ENCODE measurements around the gene LBX2. TPM values are rescaled to one million over a fixed set of nuclear protein-coding genes. Genes with fewer than 3 reads are reported as not detected.
A peak's percentile ranks its signal among the peaks of the same experiment; 100 is the strongest.

Gene LBX2
- total RNA-seq, 1 donor, result 5.4 TPM

DNA sequence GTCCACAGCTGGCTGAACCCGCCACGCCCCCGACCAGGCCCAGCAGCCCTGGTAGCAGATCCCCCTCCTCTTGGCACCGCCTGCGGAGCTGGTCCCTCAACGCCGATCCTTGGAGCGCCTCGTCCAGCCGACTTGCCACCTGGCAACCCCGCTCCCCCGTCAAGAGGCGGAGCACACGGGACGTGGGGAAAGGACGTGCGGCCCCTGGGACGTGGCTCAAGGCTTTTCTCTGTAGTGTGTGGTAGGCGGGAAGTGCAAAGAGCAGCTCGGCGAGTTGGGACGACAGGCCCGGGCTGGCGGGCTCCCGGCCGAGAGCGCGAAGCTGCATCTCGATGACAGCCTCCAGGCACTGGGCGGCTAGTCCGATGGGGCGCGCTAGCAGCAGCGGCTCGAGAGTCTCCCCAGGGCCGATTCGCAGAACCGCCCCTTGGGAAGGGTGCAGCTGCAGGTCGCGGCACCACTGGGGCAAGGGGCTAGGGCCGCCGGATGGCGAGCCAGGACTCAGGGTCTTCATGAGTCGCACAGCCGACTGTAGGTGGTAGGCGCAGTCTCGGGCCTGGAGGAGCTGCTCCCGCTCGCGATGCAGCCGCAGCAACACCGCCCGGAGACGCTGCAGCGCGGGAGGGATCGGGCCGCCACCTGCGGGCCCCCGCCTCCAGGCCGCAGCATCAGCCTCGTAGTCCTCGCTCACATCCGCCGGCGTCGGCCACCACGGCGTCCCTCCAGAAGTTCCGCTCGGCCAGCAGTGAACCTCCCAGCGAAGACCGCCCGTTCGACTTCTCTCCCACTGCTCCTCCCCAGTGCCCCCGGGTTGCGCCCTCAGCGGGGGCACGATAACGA lies 17.2 kb downstream of the LBX2 start:
- TF ChIP-seq, protein P1, sequence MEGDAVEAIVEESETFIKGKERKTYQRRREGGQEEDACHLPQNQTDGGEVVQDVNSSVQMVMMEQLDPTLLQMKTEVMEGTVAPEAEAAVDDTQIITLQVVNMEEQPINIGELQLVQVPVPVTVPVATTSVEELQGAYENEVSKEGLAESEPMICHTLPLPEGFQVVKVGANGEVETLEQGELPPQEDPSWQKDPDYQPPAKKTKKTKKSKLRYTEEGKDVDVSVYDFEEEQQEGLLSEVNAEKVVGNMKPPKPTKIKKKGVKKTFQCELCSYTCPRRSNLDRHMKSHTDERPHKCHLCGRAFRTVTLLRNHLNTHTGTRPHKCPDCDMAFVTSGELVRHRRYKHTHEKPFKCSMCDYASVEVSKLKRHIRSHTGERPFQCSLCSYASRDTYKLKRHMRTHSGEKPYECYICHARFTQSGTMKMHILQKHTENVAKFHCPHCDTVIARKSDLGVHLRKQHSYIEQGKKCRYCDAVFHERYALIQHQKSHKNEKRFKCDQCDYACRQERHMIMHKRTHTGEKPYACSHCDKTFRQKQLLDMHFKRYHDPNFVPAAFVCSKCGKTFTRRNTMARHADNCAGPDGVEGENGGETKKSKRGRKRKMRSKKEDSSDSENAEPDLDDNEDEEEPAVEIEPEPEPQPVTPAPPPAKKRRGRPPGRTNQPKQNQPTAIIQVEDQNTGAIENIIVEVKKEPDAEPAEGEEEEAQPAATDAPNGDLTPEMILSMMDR (IDR thresholded peaks at IDR 0.05; ENCODE audit: extremely low read depth, low read depth, low read length), result no peak

DNA sequence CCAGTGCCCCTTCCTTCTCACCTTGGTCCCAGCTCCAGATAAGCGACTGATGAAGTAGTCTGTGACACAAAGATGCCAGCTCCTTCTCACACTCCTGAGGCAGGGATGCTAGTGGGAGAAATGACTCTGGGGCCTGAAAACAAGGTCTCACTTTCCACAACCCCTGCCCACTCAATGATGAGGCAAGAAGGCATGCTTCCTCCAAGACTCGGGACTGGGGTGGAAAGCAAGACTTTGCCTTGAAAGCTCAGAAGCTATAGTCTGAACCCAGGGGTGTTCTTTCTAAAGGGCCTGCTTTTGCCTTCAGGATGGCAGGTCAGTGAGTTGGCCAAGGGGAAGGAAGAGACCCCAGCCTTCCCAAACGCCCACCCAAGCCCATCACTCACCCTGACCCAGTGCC lies 18.0 kb downstream of the LBX2 start:
- Histone ChIP-seq H3K36me3 (ENCODE audit: insufficient read depth, low read length) (peaks cover 33% of the 10 kb centered on the region), H2AFZ (ENCODE audit: low read length) (peak overlapping the region; percentile 99), H3K27ac (ENCODE audit: low read depth, low read length) (peak overlapping the region; percentile 77), H4K20me1 (ENCODE audit: insufficient read depth, low read length) (no peaks in the 10 kb centered on the region), H3K4me3 (ENCODE audit: insufficient read depth, low read length) (peak overlapping the region; percentile 95), H3K4me1 (ENCODE audit: insufficient read depth, low read length) (peaks cover 18% of the 10 kb centered on the region), H3K79me2 (ENCODE audit: insufficient read depth, low read length) (peaks cover 62% of the 10 kb centered on the region), H3K9me3 (ENCODE audit: low read depth, low read length) (no peaks in the 10 kb centered on the region), H3K27me3 (ENCODE audit: insufficient read depth, low read length) (no peaks in the 10 kb centered on the region), H3K4me2 (ENCODE audit: insufficient read depth, low read length) (peak overlapping the region; percentile 94)
- TF ChIP-seq, protein P1 (IDR thresholded peaks at IDR 0.05; ENCODE audit: extremely low read depth, low read depth, low read length), result no peak
- DNase-seq (ENCODE audit: insufficient read length, low spot score, missing footprints), result peak; percentile 56

More for the DNA sequence above, 17.2 kb downstream of the LBX2 start:
- H3K79me2 ChIP-seq (ENCODE audit: insufficient read depth, low read length), result peaks cover 65% of the 10 kb centered on the region
- H3K27ac ChIP-seq (ENCODE audit: low read depth, low read length), result peak overlapping the region; percentile 77
- DNase-seq (ENCODE audit: insufficient read length, low spot score, missing footprints), result peak; percentile 88
- no peaks in the 10 kb centered on the region for H3K27me3 ChIP-seq (ENCODE audit: insufficient read depth, low read length)
- H3K4me1 ChIP-seq (ENCODE audit: insufficient read depth, low read length), result peaks cover 18% of the 10 kb centered on the region
- H2AFZ ChIP-seq (ENCODE audit: low read length), result peak overlapping the region; percentile 99
- H4K20me1 ChIP-seq (ENCODE audit: insufficient read depth, low read length), result no peaks in the 10 kb centered on the region
- H3K4me2 ChIP-seq (ENCODE audit: insufficient read depth, low read length), result peak overlapping the region; percentile 94
- peaks cover 33% of the 10 kb centered on the region for H3K36me3 ChIP-seq (ENCODE audit: insufficient read depth, low read length)
- peak overlapping the region; percentile 95 for H3K4me3 ChIP-seq (ENCODE audit: insufficient read depth, low read length)
- H3K9me3 ChIP-seq (ENCODE audit: low read depth, low read length), result no peaks in the 10 kb centered on the region

DNA sequence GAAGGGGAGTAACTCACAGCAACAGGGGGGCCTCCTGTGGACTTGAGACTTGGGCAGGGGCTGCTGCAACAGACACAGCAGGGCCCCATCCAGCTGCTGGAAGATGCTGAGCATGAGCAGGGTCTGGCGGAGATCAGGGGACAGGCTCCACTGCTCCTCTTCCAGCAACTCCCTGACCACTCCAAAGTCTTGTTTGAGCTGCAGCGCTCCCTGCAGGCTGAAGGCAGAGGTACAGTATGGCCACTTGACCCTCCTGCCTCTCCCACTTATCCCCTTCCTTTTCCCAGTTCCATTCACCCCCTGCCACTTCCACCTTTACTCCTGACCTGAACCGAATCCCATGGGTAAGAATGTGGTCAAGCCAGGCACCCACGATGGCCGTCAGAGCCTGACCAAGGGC lies 24.5 kb downstream of the LBX2 start:
- Histone ChIP-seq H4K20me1 (ENCODE audit: insufficient read depth, low read length) (no peaks in the 10 kb centered on the region), H3K36me3 (ENCODE audit: insufficient read depth, low read length) (peaks cover 24% of the 10 kb centered on the region), H3K79me2 (ENCODE audit: insufficient read depth, low read length) (peaks cover 7% of the 10 kb centered on the region), H3K4me3 (ENCODE audit: insufficient read depth, low read length) (no peak overlapping the region), H3K27me3 (ENCODE audit: insufficient read depth, low read length) (no peaks in the 10 kb centered on the region), H3K4me2 (ENCODE audit: insufficient read depth, low read length) (no peak overlapping the region), H3K27ac (ENCODE audit: low read depth, low read length) (no peak overlapping the region), H2AFZ (ENCODE audit: low read length) (no peak overlapping the region), H3K9me3 (ENCODE audit: low read depth, low read length) (no peaks in the 10 kb centered on the region), H3K4me1 (ENCODE audit: insufficient read depth, low read length) (peaks cover 14% of the 10 kb centered on the region)
- peak; percentile 65 for DNase-seq (ENCODE audit: insufficient read length, low spot score, missing footprints)
- TF ChIP-seq, protein P1 (IDR thresholded peaks at IDR 0.05; ENCODE audit: extremely low read depth, low read depth, low read length), result peak; percentile 41

DNA sequence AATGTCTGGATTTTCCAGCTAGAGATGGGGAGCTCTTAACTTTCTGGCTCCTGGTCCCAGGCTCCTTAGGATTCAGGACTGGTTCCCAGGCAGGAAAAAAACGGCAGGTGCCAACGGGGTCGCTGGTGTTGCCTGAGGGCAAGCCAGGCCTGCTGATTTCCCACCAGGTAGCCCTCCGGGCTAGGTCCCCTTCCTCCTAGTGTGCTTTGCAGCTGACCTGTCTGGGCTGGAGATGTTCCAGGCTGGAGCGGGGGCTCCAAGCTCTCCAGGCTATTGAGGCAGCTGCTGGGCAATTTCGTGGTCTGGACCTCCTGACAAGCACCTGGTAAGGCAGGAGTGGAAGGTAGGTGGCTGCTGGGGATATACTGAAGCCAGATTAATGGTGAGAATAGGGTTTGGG lies 24.9 kb downstream of the LBX2 start:
- Histone ChIP-seq H3K27ac (ENCODE audit: low read depth, low read length) (no peak overlapping the region), H3K27me3 (ENCODE audit: insufficient read depth, low read length) (no peaks in the 10 kb centered on the region), H3K4me2 (ENCODE audit: insufficient read depth, low read length) (no peak overlapping the region), H3K79me2 (ENCODE audit: insufficient read depth, low read length) (peaks cover 3% of the 10 kb centered on the region), H3K9me3 (ENCODE audit: low read depth, low read length) (no peaks in the 10 kb centered on the region), H2AFZ (ENCODE audit: low read length) (no peak overlapping the region), H3K4me1 (ENCODE audit: insufficient read depth, low read length) (peaks cover 14% of the 10 kb centered on the region), H4K20me1 (ENCODE audit: insufficient read depth, low read length) (no peaks in the 10 kb centered on the region), H3K4me3 (ENCODE audit: insufficient read depth, low read length) (no peak overlapping the region), H3K36me3 (ENCODE audit: insufficient read depth, low read length) (peaks cover 20% of the 10 kb centered on the region)
- DNase-seq (ENCODE audit: insufficient read length, low spot score, missing footprints), result no peak
- TF ChIP-seq, protein P1 (IDR thresholded peaks at IDR 0.05; ENCODE audit: extremely low read depth, low read depth, low read length), result no peak

Measured in osteoblast (primary cell).